GM12892 (cell line): Measurements from ENCODE around the gene TUSC2.

Experiments
- DNase-seq: peaks from one replicate; pipeline ENCODE4 v3.0.0; 2011; ENCODE audit not compliant: insufficient read length
- FAIRE-seq: peaks from 2 replicates; lab custom pipeline; 2011; peaks lifted over from hg19 to GRCh38; lab: Jason Lieb, UNC
- POLR2A ChIP-seq: IDR thresholded peaks from 2 replicates; pipeline ENCODE4 v1.6.1; 2011; ENCODE audit warnings: low read depth, low read length, control low read depth
- POLR2AphosphoS5 ChIP-seq: IDR thresholded peaks from 2 replicates; pipeline ENCODE4 v1.6.1; 2011; ENCODE audit warnings: low read depth, low read length, control low read depth
- TAF1 ChIP-seq: IDR thresholded peaks from 2 replicates; pipeline ENCODE4 v1.6.1; 2011; ENCODE audit warnings: low read depth, mild to moderate bottlenecking, control low read depth, low read length, borderline replicate concordance

TUSC2 gene

GRCh38 chr3:50341996-50342650, 14.1 kb upstream of the TUSC2 start:
- FAIRE-seq (no peak), DNase-seq (no peak)
- TF ChIP-seq POLR2A = no peak
- no peak for TF ChIP-seq TAF1
- no peak for TF ChIP-seq POLR2AphosphoS5

- DNase-seq (no peak), FAIRE-seq (no peak)
- TF ChIP-seq POLR2A = no peak
- no peak for TF ChIP-seq POLR2AphosphoS5
- no peak for TF ChIP-seq TAF1
These were observed 13.5 kb upstream of the TUSC2 start for GRCh38 chr3:50341537-50341936.

- FAIRE-seq (peak; percentile 82), DNase-seq (peak; percentile 80)
- TF ChIP-seq POLR2AphosphoS5 (peak; percentile 38; the same call in 1 of the 2 replicates), TAF1 (no peak), POLR2A (0 out of 2 replicates have a peak, but pooled peaks have one; percentile 19)
These were observed 12.7 kb upstream of the TUSC2 start, which contains the start of gene RASSF1 for GRCh38 chr3:50340448-50341329. TSS of gene RASSF1 (minus strand) at chr3:50340836. CDS start at chr3:50340805, 31 bp downstream.

- DNase-seq (no peak), FAIRE-seq (no peak)
- TF ChIP-seq POLR2A (no peak), POLR2AphosphoS5 (no peak), TAF1 (no peak)
These were observed 12.1 kb upstream of the TUSC2 start for GRCh38 chr3:50340147-50340447.

- FAIRE-seq = peak; percentile 62
- TF ChIP-seq POLR2A (no peak), TAF1 (no peak), POLR2AphosphoS5 (no peak)
- DNase-seq = no peak
These were observed 11.6 kb upstream of the TUSC2 start for GRCh38 chr3:50339485-50340146.

- DNase-seq = no peak
- TF ChIP-seq POLR2A (no peak), TAF1 (no peak)
- peak; percentile 86 for FAIRE-seq
These were observed 10.9 kb upstream of the TUSC2 start for GRCh38 chr3:50338965-50339364.

GRCh38 chr3:50337175-50337861, 9.3 kb upstream of the TUSC2 start:
- peak; percentile 98 for DNase-seq
- peak; percentile 98 for FAIRE-seq
- TF ChIP-seq POLR2A (peak; percentile 69; the same call in 1 of the 2 replicates), TAF1 (no peak; the same call in 1 of the 2 replicates), POLR2AphosphoS5 (peak; percentile 59)

- TF ChIP-seq TAF1 (no peak), POLR2AphosphoS5 (no peak), POLR2A (no peak)
- DNase-seq = no peak
- no peak for FAIRE-seq
These were observed 8.6 kb upstream of the TUSC2 start for GRCh38 chr3:50336452-50337174.

- DNase-seq (no peak), FAIRE-seq (no peak)
- 0 out of 2 replicates have a peak, but pooled peaks have one; percentile 12 for TF ChIP-seq POLR2A
- no peak for TF ChIP-seq TAF1
- no peak for TF ChIP-seq POLR2AphosphoS5
These were observed 6.5 kb upstream of the TUSC2 start for GRCh38 chr3:50334339-50335075.

- DNase-seq (no peak), FAIRE-seq (no peak)
- TF ChIP-seq TAF1 (no peak), POLR2A (0 out of 2 replicates have a peak, but pooled peaks have one; percentile 13), POLR2AphosphoS5 (no peak)
These were observed 5.8 kb upstream of the TUSC2 start for GRCh38 chr3:50333744-50334328.
